ACHN (cell line): ENCODE results near the gene IL36B.

Experiments used
- DNase-seq: peaks from one replicate; pipeline ENCODE4 v3.0.0-alpha.2; 2015
- in situ Hi-C: cut with HindIII; loops from 2 replicates; pipeline ENCODE4 v1.10.0; 2017; ENCODE audit warnings: low sequenced_read_pairs, low pct_ligation_motif_present, low pct_unique_long_range_greater_than_20kb

IL36B gene

GRCh38 chr2:113078350-113078839 lies 25.7 kb upstream of the IL36B start:
- peak; percentile 79 for DNase-seq
- in situ Hi-C loops = no loop called here

GRCh38 chr2:113077921-113078320 lies 25.3 kb upstream of the IL36B start:
- peak; percentile 56 for DNase-seq
- in situ Hi-C loops = no loop called here

- in situ Hi-C loops = no loop called here
- DNase-seq = no peak
These were observed 24.4 kb upstream of the IL36B start for GRCh38 chr2:113076954-113077669.

GRCh38 chr2:113075600-113075999 lies 22.9 kb upstream of the IL36B start:
- in situ Hi-C loops = no loop called here
- DNase-seq = no peak

GRCh38 chr2:113075030-113075429 lies 22.4 kb upstream of the IL36B start:
- in situ Hi-C loops = no loop called here
- DNase-seq = no peak

- in situ Hi-C loops = no loop called here
- DNase-seq = no peak
These were observed 20.7 kb upstream of the IL36B start for GRCh38 chr2:113073325-113073834.

- no peak for DNase-seq
- in situ Hi-C loops = no loop called here
These were observed 19.9 kb upstream of the IL36B start for GRCh38 chr2:113072584-113072983.

GRCh38 chr2:113070606-113070975 lies 17.9 kb upstream of the IL36B start:
- DNase-seq = no peak
- in situ Hi-C loops = no loop called here

- DNase-seq = peak; percentile 86
- in situ Hi-C loops = no loop called here
These were observed 17.3 kb upstream of the IL36B start for GRCh38 chr2:113069676-113070605.

- DNase-seq = peak; percentile 59
- in situ Hi-C loops = no loop called here
These were observed 16.2 kb upstream of the IL36B start for GRCh38 chr2:113068706-113069485.

- DNase-seq = no peak
- in situ Hi-C loops = no loop called here
These were observed 15.6 kb upstream of the IL36B start for GRCh38 chr2:113068249-113068648.

- no peak for DNase-seq
These were observed 15.0 kb upstream of the IL36B start, which contains the start of gene IL1F10 for GRCh38 chr2:113067681-113068080. TSS of gene IL1F10 (plus strand) at chr2:113067970. CDS start at chr2:113072739, 4,769 bp downstream.

GRCh38 chr2:113064898-113065297 lies 12.2 kb upstream of the IL36B start:
- in situ Hi-C loops = no loop called here

More at GRCh38 chr2:113067681-113068080, 15.0 kb upstream of the IL36B start, which contains the start of gene IL1F10:
- in situ Hi-C loops = no loop called here

GRCh38 chr2:113064281-113064680 lies 11.6 kb upstream of the IL36B start:
- no peak for DNase-seq
- in situ Hi-C loops = no loop called here

More at GRCh38 chr2:113064898-113065297, 12.2 kb upstream of the IL36B start:
- DNase-seq = no peak

- DNase-seq = no peak
- in situ Hi-C loops = no loop called here
These were observed 9.5 kb upstream of the IL36B start for GRCh38 chr2:113061896-113062770.

- in situ Hi-C loops = no loop called here
- DNase-seq = no peak
These were observed 8.6 kb upstream of the IL36B start for GRCh38 chr2:113061241-113061640.

GRCh38 chr2:113060796-113061195 lies 8.1 kb upstream of the IL36B start:
- DNase-seq = no peak

GRCh38 chr2:113060396-113060795 lies 7.7 kb upstream of the IL36B start:
- DNase-seq = no peak
- in situ Hi-C loops = no loop called here

More at GRCh38 chr2:113060796-113061195, 8.1 kb upstream of the IL36B start:
- in situ Hi-C loops = no loop called here
